ENCODE measurements around the gene MYO3B. TPM values are rescaled to one million over a fixed set of nuclear protein-coding genes. Genes with fewer than 3 reads are reported as not detected.

Gene MYO3B
- total RNA-seq, 1 experiment from 2014 or later: 0.50 TPM

- TF ChIP-seq, protein P1, sequence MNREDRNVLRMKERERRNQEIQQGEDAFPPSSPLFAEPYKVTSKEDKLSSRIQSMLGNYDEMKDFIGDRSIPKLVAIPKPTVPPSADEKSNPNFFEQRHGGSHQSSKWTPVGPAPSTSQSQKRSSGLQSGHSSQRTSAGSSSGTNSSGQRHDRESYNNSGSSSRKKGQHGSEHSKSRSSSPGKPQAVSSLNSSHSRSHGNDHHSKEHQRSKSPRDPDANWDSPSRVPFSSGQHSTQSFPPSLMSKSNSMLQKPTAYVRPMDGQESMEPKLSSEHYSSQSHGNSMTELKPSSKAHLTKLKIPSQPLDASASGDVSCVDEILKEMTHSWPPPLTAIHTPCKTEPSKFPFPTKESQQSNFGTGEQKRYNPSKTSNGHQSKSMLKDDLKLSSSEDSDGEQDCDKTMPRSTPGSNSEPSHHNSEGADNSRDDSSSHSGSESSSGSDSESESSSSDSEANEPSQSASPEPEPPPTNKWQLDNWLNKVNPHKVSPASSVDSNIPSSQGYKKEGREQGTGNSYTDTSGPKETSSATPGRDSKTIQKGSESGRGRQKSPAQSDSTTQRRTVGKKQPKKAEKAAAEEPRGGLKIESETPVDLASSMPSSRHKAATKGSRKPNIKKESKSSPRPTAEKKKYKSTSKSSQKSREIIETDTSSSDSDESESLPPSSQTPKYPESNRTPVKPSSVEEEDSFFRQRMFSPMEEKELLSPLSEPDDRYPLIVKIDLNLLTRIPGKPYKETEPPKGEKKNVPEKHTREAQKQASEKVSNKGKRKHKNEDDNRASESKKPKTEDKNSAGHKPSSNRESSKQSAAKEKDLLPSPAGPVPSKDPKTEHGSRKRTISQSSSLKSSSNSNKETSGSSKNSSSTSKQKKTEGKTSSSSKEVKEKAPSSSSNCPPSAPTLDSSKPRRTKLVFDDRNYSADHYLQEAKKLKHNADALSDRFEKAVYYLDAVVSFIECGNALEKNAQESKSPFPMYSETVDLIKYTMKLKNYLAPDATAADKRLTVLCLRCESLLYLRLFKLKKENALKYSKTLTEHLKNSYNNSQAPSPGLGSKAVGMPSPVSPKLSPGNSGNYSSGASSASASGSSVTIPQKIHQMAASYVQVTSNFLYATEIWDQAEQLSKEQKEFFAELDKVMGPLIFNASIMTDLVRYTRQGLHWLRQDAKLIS (CRISPR knock-in tag; IDR thresholded peaks at IDR 0.05; ENCODE audit: borderline replicate concordance): no peak
- TF ChIP-seq RELA (CRISPR knock-in tag; IDR thresholded peaks at IDR 0.05; ENCODE audit: borderline replicate concordance): no peak
- TF ChIP-seq E2F1 (CRISPR knock-in tag; IDR thresholded peaks at IDR 0.05): no peak
- TF ChIP-seq ZBTB21 (CRISPR knock-in tag; IDR thresholded peaks at IDR 0.05; ENCODE audit: borderline replicate concordance): no peak
- no peak for TF ChIP-seq ZNF263 (CRISPR knock-in tag; IDR thresholded peaks at IDR 0.05; ENCODE audit: low read depth)
- TF ChIP-seq NR2C2 (CRISPR knock-in tag; IDR thresholded peaks at IDR 0.05): no peak
- TF ChIP-seq TEAD4 (CRISPR knock-in tag; IDR thresholded peaks at IDR 0.05): no peak
Measured at GRCh38 chr2:170501421-170502043, 323.6 kb downstream of the MYO3B start (continued).

GRCh38 chr2:170502361-170503130, 324.6 kb downstream of the MYO3B start:
- Mint-ChIP-seq H3K4me3 (peak overlapping the region; percentile 39), H3K27me3 (ENCODE audit: low read depth) (peaks cover 34% of the 10 kb centered on the region), H3K27ac (peak overlapping the region; percentile 96), H3K36me3 (no peaks in the 10 kb centered on the region), H3K9me3 (no peaks in the 10 kb centered on the region), H3K4me1 (peaks cover 87% of the 10 kb centered on the region)
- POLR2A ChIA-PET: interaction anchor here (0.7 kb wide), 1 partner anchor 1985 kb away, joined by 4 read pairs; no protein-coding TSS in a partner anchor
- TF ChIP-seq, protein P1 (CRISPR knock-in tag; IDR thresholded peaks at IDR 0.05; ENCODE audit: borderline replicate concordance): no peak
- peak; percentile 27; the same call in 1 of the 2 replicates for TF ChIP-seq TEAD1 (CRISPR knock-in tag; IDR thresholded peaks at IDR 0.05)
- DNase-seq (ENCODE audit: low spot score) (no peak), ATAC-seq (peak; percentile 59)
- CTCF ChIA-PET: interaction anchor here (0.5 to 1.5 kb wide), 8 partner anchors 28 to 313 kb away, joined by 3 to 6 read pairs (median 4); no protein-coding TSS in a partner anchor

- ChIA-PET CTCF (interaction anchor here (1.4 kb wide), 1 partner anchor 94 kb away, joined by 6 read pairs; no protein-coding TSS in a partner anchor), POLR2A (no interaction called here)
- 0 out of 2 replicates have a peak, but pooled peaks have one; percentile 3 for ATAC-seq
- peaks cover 34% of the 10 kb centered on the region for H3K27me3 Mint-ChIP-seq (ENCODE audit: low read depth)
- DNase-seq (ENCODE audit: low spot score): no peak
- no peaks in the 10 kb centered on the region for H3K36me3 Mint-ChIP-seq
- peak overlapping the region; percentile 42 for H3K4me3 Mint-ChIP-seq
- peaks cover 86% of the 10 kb centered on the region for H3K4me1 Mint-ChIP-seq
- peak overlapping the region; percentile 78 for H3K27ac Mint-ChIP-seq
- H3K9me3 Mint-ChIP-seq: no peaks in the 10 kb centered on the region
- TF ChIP-seq CBFB (CRISPR knock-in tag; IDR thresholded peaks at IDR 0.05; ENCODE audit: low read depth) (no peak), ZMAT4 (CRISPR knock-in tag; IDR thresholded peaks at IDR 0.05) (no peak), ZNF396 (CRISPR knock-in tag; IDR thresholded peaks at IDR 0.05; ENCODE audit: borderline replicate concordance) (no peak), GTF2I (CRISPR knock-in tag; conservative IDR thresholded peaks at IDR 0.05) (no peak), FOXP1 (CRISPR knock-in tag; IDR thresholded peaks at IDR 0.05; ENCODE audit: borderline replicate concordance) (no peak), FOXK1 (CRISPR knock-in tag; IDR thresholded peaks at IDR 0.05) (no peak)
- TF ChIP-seq, protein P2, sequence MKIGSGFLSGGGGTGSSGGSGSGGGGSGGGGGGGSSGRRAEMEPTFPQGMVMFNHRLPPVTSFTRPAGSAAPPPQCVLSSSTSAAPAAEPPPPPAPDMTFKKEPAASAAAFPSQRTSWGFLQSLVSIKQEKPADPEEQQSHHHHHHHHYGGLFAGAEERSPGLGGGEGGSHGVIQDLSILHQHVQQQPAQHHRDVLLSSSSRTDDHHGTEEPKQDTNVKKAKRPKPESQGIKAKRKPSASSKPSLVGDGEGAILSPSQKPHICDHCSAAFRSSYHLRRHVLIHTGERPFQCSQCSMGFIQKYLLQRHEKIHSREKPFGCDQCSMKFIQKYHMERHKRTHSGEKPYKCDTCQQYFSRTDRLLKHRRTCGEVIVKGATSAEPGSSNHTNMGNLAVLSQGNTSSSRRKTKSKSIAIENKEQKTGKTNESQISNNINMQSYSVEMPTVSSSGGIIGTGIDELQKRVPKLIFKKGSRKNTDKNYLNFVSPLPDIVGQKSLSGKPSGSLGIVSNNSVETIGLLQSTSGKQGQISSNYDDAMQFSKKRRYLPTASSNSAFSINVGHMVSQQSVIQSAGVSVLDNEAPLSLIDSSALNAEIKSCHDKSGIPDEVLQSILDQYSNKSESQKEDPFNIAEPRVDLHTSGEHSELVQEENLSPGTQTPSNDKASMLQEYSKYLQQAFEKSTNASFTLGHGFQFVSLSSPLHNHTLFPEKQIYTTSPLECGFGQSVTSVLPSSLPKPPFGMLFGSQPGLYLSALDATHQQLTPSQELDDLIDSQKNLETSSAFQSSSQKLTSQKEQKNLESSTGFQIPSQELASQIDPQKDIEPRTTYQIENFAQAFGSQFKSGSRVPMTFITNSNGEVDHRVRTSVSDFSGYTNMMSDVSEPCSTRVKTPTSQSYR (CRISPR knock-in tag; IDR thresholded peaks at IDR 0.05): no peak
- TF ChIP-seq, protein P3, sequence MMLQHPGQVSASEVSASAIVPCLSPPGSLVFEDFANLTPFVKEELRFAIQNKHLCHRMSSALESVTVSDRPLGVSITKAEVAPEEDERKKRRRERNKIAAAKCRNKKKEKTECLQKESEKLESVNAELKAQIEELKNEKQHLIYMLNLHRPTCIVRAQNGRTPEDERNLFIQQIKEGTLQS (CRISPR knock-in tag; conservative IDR thresholded peaks at IDR 0.05): no peak
Measured at GRCh38 chr2:170503563-170503962, 325.6 kb downstream of the MYO3B start.

All from WTC11 (cell line).